Activated naive CD4-positive, alpha-beta T cell treated with anti-CD3 and anti-CD28 coated beads, Interleukin-2, amount 50 U/mL, for 72 hours (primary cell): ENCODE data around the gene CARM1. TPM values are rescaled to one million over a fixed set of nuclear protein-coding genes. Genes with fewer than 3 reads are reported as not detected.

ENCODE experiments used
- ATAC-seq, 2 donors: fragments of 150-1000 bp; cut with Tn5 transposase; 2 replicates each; pipeline ENCODE4 v1.10.0; 2021; ENCODE audit warnings: mild to moderate bottlenecking in 2 of 2, moderate library complexity in 2 of 2
- DNase-seq, 2 donors: peaks; one replicate each; pipeline ENCODE4 v3.0.0; 2021 to 2022; ENCODE audit warnings: low spot score in 2 of 2
- H3K27ac Mint-ChIP-seq, 2 donors: one replicate each; pipeline ENCODE4 v1.8.0; 2022; ENCODE audit warnings: mild to moderate bottlenecking in 2 of 2, mixed read lengths in 2 of 2
- H3K36me3 Mint-ChIP-seq, 2 donors: one replicate each; pipeline ENCODE4 v1.8.0; 2022; ENCODE audit warnings: mixed read lengths in 2 of 2
- H3K9me3 Mint-ChIP-seq, 2 donors: one replicate each; pipeline ENCODE4 v1.8.0; 2022; ENCODE audit warnings: mixed read lengths in 2 of 2
- total RNA-seq, 2 donors: library from RNA; stranded (reverse); gene quantifications; one replicate each; pipeline ENCODE4 v1.2.3, GENCODE V29; 2022

CARM1 gene
- total RNA-seq, 2 donors from 2014 or later = 46.4 to 73.6 TPM

DNA sequence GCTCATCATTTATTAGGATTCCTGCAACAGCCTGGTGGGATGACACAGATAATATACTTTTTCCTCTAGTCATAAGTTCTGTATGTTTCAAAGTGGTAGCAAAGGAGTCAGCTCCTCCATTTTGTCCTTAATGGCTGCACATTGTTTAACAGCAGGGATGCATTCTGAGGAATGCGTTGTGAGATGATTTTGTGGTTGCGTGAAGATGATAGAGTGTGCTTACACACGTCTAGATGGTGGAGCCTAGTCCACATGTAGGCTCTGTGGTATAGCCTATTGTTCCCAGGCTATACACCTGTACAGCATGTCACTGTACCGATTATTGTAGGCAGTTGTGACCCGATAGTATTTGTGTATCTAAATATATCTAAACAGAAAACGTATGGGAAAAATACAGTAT is 94.0 kb downstream of the CARM1 start:
- ATAC-seq = no peak
- DNase-seq = no peak
- no peak overlapping the region for H3K27ac Mint-ChIP-seq
- no peaks in the 10 kb centered on the region for H3K9me3 Mint-ChIP-seq
- peaks cover 7 to 12% of the 10 kb centered on the region in 2 donors for H3K36me3 Mint-ChIP-seq

DNA sequence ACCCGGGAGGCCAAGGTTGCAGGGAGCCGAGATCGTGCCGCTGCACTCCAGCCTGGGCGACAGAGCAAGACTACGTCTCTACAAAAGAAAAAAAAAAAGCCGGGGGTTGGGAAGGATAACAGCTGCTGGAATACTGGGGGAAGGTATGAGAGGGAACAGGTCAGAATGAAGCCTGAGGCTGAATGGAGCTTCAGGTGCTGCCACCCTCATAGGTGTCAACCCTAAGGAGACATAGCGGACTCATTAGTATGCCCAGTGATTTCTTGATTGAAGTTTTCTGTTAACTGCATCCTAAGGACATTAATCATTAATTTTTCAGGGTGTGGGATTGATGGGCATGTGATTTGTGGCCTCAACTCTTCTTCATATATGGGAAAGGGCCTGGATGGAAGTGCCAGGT is 95.5 kb downstream of the CARM1 start:
- no peak for ATAC-seq
- Mint-ChIP-seq H3K27ac (no peak overlapping the region), H3K9me3 (no peaks in the 10 kb centered on the region), H3K36me3 (peaks cover 2 to 11% of the 10 kb centered on the region in 2 donors)
- DNase-seq = no peak

DNA sequence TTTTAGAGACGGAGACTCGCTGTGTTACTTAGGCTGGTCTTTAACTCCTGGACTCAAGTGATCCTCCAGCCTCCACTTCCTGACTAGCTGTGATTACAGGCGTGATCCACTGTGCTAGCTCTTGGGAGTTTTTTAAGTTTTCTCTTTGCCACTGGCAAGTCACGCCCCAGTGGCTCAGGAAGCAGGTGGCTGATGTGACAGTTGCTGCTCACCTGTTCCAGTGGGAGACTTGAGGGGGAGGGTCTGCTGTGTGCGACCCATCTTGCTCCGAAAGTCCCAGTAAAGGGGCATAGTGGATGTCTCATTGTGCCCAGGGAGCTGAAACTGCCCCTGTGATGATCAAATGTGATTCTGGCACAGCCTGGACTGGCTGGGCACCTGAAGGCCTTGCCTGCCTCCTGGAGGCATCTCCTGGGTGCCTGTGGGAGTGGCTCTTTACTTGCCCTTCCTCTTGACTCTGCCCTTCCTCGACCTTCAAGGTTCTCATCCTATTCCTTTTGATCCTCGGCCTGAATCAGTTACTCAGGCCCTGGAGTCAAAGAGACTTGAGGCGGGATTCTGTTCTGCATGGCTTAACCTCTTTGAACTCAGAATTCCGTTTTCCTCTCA is 97.3 kb downstream of the CARM1 start:
- Mint-ChIP-seq H3K27ac (peak overlapping the region in 1 of 2 donors; percentile 81), H3K9me3 (no peaks in the 10 kb centered on the region), H3K36me3 (peaks cover 0 to 5% of the 10 kb centered on the region in 2 donors)
- ATAC-seq (no peak), DNase-seq (no peak)

DNA sequence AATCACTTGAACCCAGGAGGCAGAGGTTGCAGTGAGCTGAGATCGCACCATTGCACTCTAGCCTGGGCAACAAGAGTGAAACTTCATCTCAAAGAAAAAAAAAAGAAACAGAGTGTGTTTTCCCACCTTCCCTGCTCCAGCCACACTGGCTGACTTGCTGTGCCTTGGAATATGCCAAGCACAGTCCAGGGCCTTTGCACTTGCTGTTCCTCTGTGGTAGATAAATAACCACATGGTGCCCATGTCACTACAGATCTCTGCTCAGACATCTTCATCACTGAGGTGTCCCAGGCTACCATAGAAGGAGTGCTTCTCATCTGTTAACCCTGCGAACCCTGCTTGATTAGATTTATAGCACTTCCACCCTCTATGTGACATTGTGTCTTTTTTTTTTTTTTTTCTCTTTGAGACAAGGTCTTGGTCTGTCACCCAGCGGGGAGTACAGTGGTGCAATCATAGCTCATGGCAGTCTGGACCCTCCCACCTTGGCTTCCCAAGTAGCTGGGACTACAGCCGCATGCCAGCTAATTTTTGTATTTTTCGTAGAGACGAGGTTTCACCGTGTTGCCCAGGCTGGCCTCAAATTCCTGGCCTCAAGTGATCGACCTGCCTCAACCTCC is 99.9 kb downstream of the CARM1 start:
- ATAC-seq (no peak), DNase-seq (no peak)
- H3K9me3 Mint-ChIP-seq = no peaks in the 10 kb centered on the region
- no peaks in the 10 kb centered on the region for H3K36me3 Mint-ChIP-seq
- no peak overlapping the region for H3K27ac Mint-ChIP-seq

Other genes with a start within 250 kb of the CARM1 start
- 10 to 100 TPM; 81.3 to 92.0 TPM for gene SLC44A2, start 246.0 kb upstream of the CARM1 start, total RNA-seq
- gene ILF3, start 217.2 kb upstream of the CARM1 start, total RNA-seq = 100 to 1,000 TPM; 372 to 377 TPM
- 10 to 100 TPM; 47.4 to 48.4 TPM for gene QTRT1, start 170.1 kb upstream of the CARM1 start, total RNA-seq
- 100 to 1,000 TPM; 191 to 219 TPM for gene DNM2, start 153.5 kb upstream of the CARM1 start, total RNA-seq
- gene TMED1, start 35.3 kb upstream of the CARM1 start, total RNA-seq = 10 to 100 TPM in 1 of 2 donors, 1 to 10 TPM in 1; 9.7 to 15.0 TPM
- 1 to 10 TPM; 3.5 to 6.4 TPM for gene C19orf38, start 23.1 kb upstream of the CARM1 start, total RNA-seq
- gene YIPF2, start 57.1 kb downstream of the CARM1 start, total RNA-seq = 10 to 100 TPM; 27.1 to 45.7 TPM
- gene TIMM29, start 57.3 kb downstream of the CARM1 start, total RNA-seq = 10 to 100 TPM; 17.2 to 24.1 TPM
- 10 to 100 TPM; 86.8 to 99.4 TPM for gene SMARCA4, start 89.5 kb downstream of the CARM1 start, total RNA-seq
- 10 to 100 TPM; 53.0 to 66.6 TPM for gene LDLR, start 217.9 kb downstream of the CARM1 start, total RNA-seq